Sigmoid colon (tissue), 4 donors: ENCODE data around the gene SLN.

Source experiments
- EP300 ChIP-seq, 4 donors: sonication (generic); formaldehyde crosslinking; IDR thresholded peaks; one replicate each; pipeline ENCODE4 v1.6.1; 2017; ENCODE audit warnings: antibody characterized with exemption in 4 of 4
- POLR2A ChIP-seq, 2 donors: fragments of 450-650 bp; IDR thresholded peaks; one replicate each; pipeline ENCODE4 v1.6.1; 2016; ENCODE audit warnings: antibody characterized with exemption in 2 of 2, mild to moderate bottlenecking in 2 of 2, moderate library complexity in 2 of 2
- POLR2AphosphoS5 ChIP-seq, 4 donors: sonication (generic); formaldehyde crosslinking; IDR thresholded peaks; one replicate each; pipeline ENCODE4 v1.6.1; 2017; ENCODE audit warnings: antibody characterized with exemption in 4 of 4
- TF ChIP-seq, protein P1 (sequence below), 4 experiments: fragments of 450-650 bp in 3 of 4; fragments of 200-600 bp in 1 of 4; IDR thresholded peaks; one replicate each; pipeline ENCODE4 v1.5.1; 2016 to 2019; ENCODE audit warnings: antibody characterized with exemption in 4 of 4, mild to moderate bottlenecking in 3 of 4, moderate library complexity in 2 of 4

DNA sequence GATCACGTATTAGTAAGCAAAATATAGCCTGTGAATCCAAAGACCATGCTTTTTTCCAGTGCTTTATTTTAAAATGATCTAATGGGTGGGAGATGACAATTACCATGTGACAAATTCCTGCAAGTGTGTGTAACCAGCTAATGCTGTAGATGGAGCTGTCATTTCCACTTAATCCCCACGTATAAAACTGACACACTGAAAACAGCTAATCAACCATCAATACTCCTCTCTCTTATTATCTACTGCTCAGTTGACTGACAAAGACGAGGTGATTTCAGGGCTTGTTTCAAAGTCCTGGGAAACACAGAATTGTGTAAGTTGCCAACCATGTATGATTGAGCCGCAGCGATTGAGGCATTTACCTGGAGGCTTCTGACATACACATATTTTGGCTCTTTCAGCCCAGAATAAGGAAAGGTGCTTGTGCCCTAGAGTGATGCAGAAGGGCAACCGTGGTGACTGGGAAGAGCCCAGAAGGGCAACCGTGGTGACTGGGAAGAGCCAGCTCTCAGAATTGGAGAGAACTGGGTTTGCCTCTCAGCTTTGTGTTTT lies 9.7 kb downstream of the SLN start:
- TF ChIP-seq, protein P1, sequence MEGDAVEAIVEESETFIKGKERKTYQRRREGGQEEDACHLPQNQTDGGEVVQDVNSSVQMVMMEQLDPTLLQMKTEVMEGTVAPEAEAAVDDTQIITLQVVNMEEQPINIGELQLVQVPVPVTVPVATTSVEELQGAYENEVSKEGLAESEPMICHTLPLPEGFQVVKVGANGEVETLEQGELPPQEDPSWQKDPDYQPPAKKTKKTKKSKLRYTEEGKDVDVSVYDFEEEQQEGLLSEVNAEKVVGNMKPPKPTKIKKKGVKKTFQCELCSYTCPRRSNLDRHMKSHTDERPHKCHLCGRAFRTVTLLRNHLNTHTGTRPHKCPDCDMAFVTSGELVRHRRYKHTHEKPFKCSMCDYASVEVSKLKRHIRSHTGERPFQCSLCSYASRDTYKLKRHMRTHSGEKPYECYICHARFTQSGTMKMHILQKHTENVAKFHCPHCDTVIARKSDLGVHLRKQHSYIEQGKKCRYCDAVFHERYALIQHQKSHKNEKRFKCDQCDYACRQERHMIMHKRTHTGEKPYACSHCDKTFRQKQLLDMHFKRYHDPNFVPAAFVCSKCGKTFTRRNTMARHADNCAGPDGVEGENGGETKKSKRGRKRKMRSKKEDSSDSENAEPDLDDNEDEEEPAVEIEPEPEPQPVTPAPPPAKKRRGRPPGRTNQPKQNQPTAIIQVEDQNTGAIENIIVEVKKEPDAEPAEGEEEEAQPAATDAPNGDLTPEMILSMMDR (IDR thresholded peaks at IDR 0.05) = no peak
- no peak for TF ChIP-seq POLR2AphosphoS5 (IDR thresholded peaks at IDR 0.05)
- no peak for TF ChIP-seq POLR2A (IDR thresholded peaks at IDR 0.05)
- TF ChIP-seq EP300 (IDR thresholded peaks at IDR 0.05) = no peak
